GM12878 (cell line): ENCODE data around the gene DMPK. TPM values are rescaled to one million over a fixed set of nuclear protein-coding genes. Genes with fewer than 3 reads are reported as not detected.

Experiments used
- ATAC-seq: fragments of 200-7000 bp; cut with Tn5 transposase; 3 replicates; pipeline ENCODE4 v1.9.1; 2020; ENCODE audit warnings: mild to moderate bottlenecking, moderate library complexity
- BruUV-seq: library from RNA; stranded (reverse); fragments of 400-500 nt; replicated peaks from 2 replicates; lab custom pipeline; 2021; lab: Mats Ljungman, UMichigan
- CTCF ChIA-PET: fragments of 300-600 bp; sonication (Branson Sonifier 250); formaldehyde crosslinking; extraction: SDS; loops from one replicate; lab custom pipeline; 2021; ENCODE audit warnings: inconsistent platforms; lab: Yijun Ruan, JAX
- POLR2A ChIA-PET: fragments of 350-600 bp; formaldehyde crosslinking; extraction: SDS; loops from one replicate; lab custom pipeline; 2021; ENCODE audit warnings: inconsistent platforms; lab: Charles Lee
- RAD21 ChIA-PET: fragments of 300-600 bp; sonication (Branson Sonifier 250); formaldehyde crosslinking; loops from one replicate; lab custom pipeline; 2023; ENCODE audit warnings: antibody characterized with exemption; ENCODE audit not compliant: unreplicated experiment; lab: Charles Lee
- SMC1A ChIA-PET: fragments of 300-600 bp; sonication (Branson Sonifier 250); formaldehyde crosslinking; loops from one replicate; lab custom pipeline; 2023; ENCODE audit not compliant: unreplicated experiment, uncharacterized antibody; lab: Charles Lee
- DNase-seq: peaks from one replicate; pipeline ENCODE4 v3.0.0-alpha.2; 2011; ENCODE audit warnings: low read depth, low spot score
- FAIRE-seq: peaks from 3 replicates; lab custom pipeline; 2011; peaks lifted over from hg19 to GRCh38; lab: Jason Lieb, UNC
- H2AFZ ChIP-seq: 2 replicates; pipeline ENCODE4 v1.6.0; 2011; ENCODE audit warnings: low read depth, low read length, control low read depth; ENCODE audit not compliant: control insufficient read depth
- H3K27ac ChIP-seq: 2 replicates; pipeline ENCODE4 v1.5.1; 2011; ENCODE audit warnings: control low read depth; ENCODE audit not compliant: control insufficient read depth, insufficient read depth
- H3K27me3 ChIP-seq, 2 experiments: replicated peaks in 1 of 2; 2 replicates each; pipeline versions ENCODE4 v1.6.0 to v1.6.1; 2011; ENCODE audit warnings: low read length in 1 of 2; ENCODE audit not compliant: control insufficient read depth in 2 of 2, insufficient read depth in 2 of 2
- H3K36me3 ChIP-seq, 2 experiments: 2 replicates each; pipeline ENCODE4 v1.5.1; 2011; ENCODE audit warnings: low read length in 1 of 2; ENCODE audit not compliant: control insufficient read depth in 2 of 2, insufficient read depth in 2 of 2
- H3K4me1 ChIP-seq: 2 replicates; pipeline ENCODE4 v1.6.1; 2011; ENCODE audit warnings: mild to moderate bottlenecking, low read length, moderate library complexity, mixed read lengths; ENCODE audit not compliant: control insufficient read depth, insufficient read depth
- H3K4me2 ChIP-seq: 2 replicates; pipeline ENCODE4 v1.6.0; 2011; ENCODE audit warnings: control low read depth; ENCODE audit not compliant: control insufficient read depth, insufficient read depth
- H3K4me3 ChIP-seq: fragments of 200-600 bp; sonication (generic); 2 replicates; pipeline ENCODE4 v1.5.1; 2016
- H3K79me2 ChIP-seq: 2 replicates; pipeline ENCODE4 v1.6.0; 2011; ENCODE audit warnings: low read length; ENCODE audit not compliant: control insufficient read depth, insufficient read depth
- H3K9ac ChIP-seq: 2 replicates; pipeline ENCODE4 v1.8.0; 2011; ENCODE audit warnings: low read length, control low read depth, mixed read lengths; ENCODE audit not compliant: control insufficient read depth, insufficient read depth
- H3K9me3 ChIP-seq: replicated peaks from 3 replicates; pipeline ENCODE4 v1.5.1; 2011; ENCODE audit warnings: mild to moderate bottlenecking, low read length; ENCODE audit not compliant: control insufficient read depth, insufficient read depth
- H4K20me1 ChIP-seq: 2 replicates; pipeline ENCODE4 v1.6.0; 2011; ENCODE audit not compliant: control insufficient read depth, insufficient read depth
- BRCA1 ChIP-seq: IDR thresholded peaks from 2 replicates; pipeline ENCODE4 v1.6.1; 2011; ENCODE audit warnings: low read depth, low read length, improper control_type of control experiment
- CREB1 ChIP-seq: IDR thresholded peaks from 2 replicates; pipeline ENCODE4 v1.6.1; 2012; ENCODE audit warnings: low read depth, mild to moderate bottlenecking, inconsistent platforms
- ETV6 ChIP-seq, 2 experiments: fragments of 450-650 bp in 1 of 2; IDR thresholded peaks in 1 of 2; conservative IDR thresholded peaks in 1 of 2; 2 replicates each; pipeline ENCODE4 v1.6.1; 2014; ENCODE audit warnings: antibody characterized with exemption in 1 of 2, borderline replicate concordance in 1 of 2, low read depth in 1 of 2, mild to moderate bottlenecking in 1 of 2, moderate library complexity in 1 of 2
- FOS ChIP-seq: IDR thresholded peaks from 3 replicates; pipeline ENCODE4 v1.6.1; 2011; ENCODE audit warnings: borderline replicate concordance; ENCODE audit not compliant: insufficient read length; ENCODE audit errors: extremely low read depth
- FOXM1 ChIP-seq: IDR thresholded peaks from 2 replicates; pipeline ENCODE4 v1.6.1; 2012; ENCODE audit warnings: low read depth, mild to moderate bottlenecking, inconsistent platforms, low read length, moderate library complexity
- HCFC1 ChIP-seq: fragments of 150-350 bp; IDR thresholded peaks from 2 replicates; pipeline ENCODE4 v1.6.1; 2014; ENCODE audit warnings: low read length
- MTA2 ChIP-seq: fragments of 450-650 bp; IDR thresholded peaks from 2 replicates; pipeline ENCODE4 v1.6.1; 2016; ENCODE audit warnings: low read depth, mild to moderate bottlenecking, moderate library complexity
- MXI1 ChIP-seq: fragments of 150-350 bp; IDR thresholded peaks from 2 replicates; pipeline ENCODE4 v1.6.1; 2011; ENCODE audit warnings: low read depth, mild to moderate bottlenecking, inconsistent platforms, low read length, improper control_type of control experiment
- RCOR1 ChIP-seq: conservative IDR thresholded peaks from 2 replicates; pipeline ENCODE4 v1.6.1; 2012; ENCODE audit warnings: low read depth, low read length, improper control_type of control experiment
- RFX5 ChIP-seq: IDR thresholded peaks from 2 replicates; pipeline ENCODE4 v1.6.1; 2011; ENCODE audit warnings: low read depth, low read length, improper control_type of control experiment
- SUPT20H ChIP-seq: IDR thresholded peaks from 2 replicates; pipeline ENCODE4 v1.6.1; 2011; ENCODE audit warnings: low read depth, mild to moderate bottlenecking, low read length, moderate library complexity, borderline replicate concordance; ENCODE audit not compliant: control insufficient read depth
- USF1 ChIP-seq: IDR thresholded peaks from 2 replicates; pipeline ENCODE4 v1.6.1; 2011; ENCODE audit warnings: borderline replicate concordance, low read depth, mild to moderate bottlenecking, moderate library complexity, mixed read lengths, low read length; ENCODE audit not compliant: insufficient read depth; ENCODE audit errors: extremely low read length
- WRNIP1 ChIP-seq: IDR thresholded peaks from 2 replicates; pipeline ENCODE4 v1.6.1; 2011; ENCODE audit warnings: low read depth, low read length, improper control_type of control experiment, borderline replicate concordance
- ZBED1 ChIP-seq: IDR thresholded peaks from 2 replicates; pipeline ENCODE4 v1.6.1; 2016; ENCODE audit warnings: borderline replicate concordance
- ZBTB33 ChIP-seq: fragments of 450-650 bp; IDR thresholded peaks from 2 replicates; pipeline ENCODE4 v1.6.1; 2017; ENCODE audit warnings: mild to moderate bottlenecking
- ZZZ3 ChIP-seq: IDR thresholded peaks from 2 replicates; pipeline ENCODE4 v1.6.1; 2011; ENCODE audit warnings: low read depth; ENCODE audit not compliant: control insufficient read depth, insufficient read length
- WGBS: methylation state at CpG from one replicate; pipeline ENCODE4 v1.1.6; 2016; ENCODE audit warnings: low lambda C conversion rate; ENCODE audit not compliant: insufficient replicate concordance, insufficient coverage; ENCODE audit errors: missing lambda C conversion rate; 5-methylcytosine and 5-hydroxymethylcytosine counted together
- in situ Hi-C: fragments of 300-500 bp; cut with MboI; formaldehyde crosslinking; loops from 9 replicates; pipeline ENCODE4 v1.14.3; 2018; ENCODE audit warnings: mixed read lengths
- intact Hi-C: fragments of 100-400 bp; cut with micrococcal nuclease; formaldehyde crosslinking; loops from one replicate; pipeline ENCODE4 v1.14.2; 2022; ENCODE audit not compliant: unreplicated experiment
- polyA plus RNA-seq, 11 experiments: library from polyadenylated mRNA; depleted of rRNA in 4 of 11; unstranded in 6 of 11; stranded (reverse) in 5 of 11; fragments of >200 nt; fragmentation: Nextera tagmentation in 4 of 11; fragmentation: Illumina TruSeq in 1 of 11; extraction: Ambion mirVana in 4 of 11; extraction: Trizol in 1 of 11; gene quantifications; 1 replicate in 1 of 11; 2 replicates in 10 of 11; pipeline versions ENCODE4 v1.2.1 to v1.2.3, GENCODE V29; 2011 to 2016; ENCODE audit warnings: inconsistent platforms in 2 of 11, missing spikeins in 2 of 11, low read depth in 1 of 11
- total RNA-seq, 4 experiments: library from RNA; depleted of rRNA in 3 of 4; stranded (reverse); fragments of >200 nt in 3 of 4; fragmentation: Illumina TruSeq in 1 of 4; extraction: Trizol in 1 of 4; gene quantifications; 2 replicates each; pipeline versions ENCODE4 v1.2.1 to v1.2.3, GENCODE V29; 2013 to 2021

DMPK gene
- total and polyA plus RNA-seq, 10 of the 15 experiments (the other 5 are each of a cell fraction or from before 2014, with no cell fraction given) = 0.60 to 33.6 (median 5.2) TPM

GRCh38 chr19:45754323-45754722 is 28.0 kb downstream of the DMPK start:
- H3K79me2 ChIP-seq = no peaks in the 10 kb centered on the region
- no peak overlapping the region for H3K27ac ChIP-seq
- no peak overlapping the region for H3K4me2 ChIP-seq
- H3K9ac ChIP-seq = no peak overlapping the region
- ChIA-PET CTCF (interaction anchor here (1.4 to 2.9 kb wide), 4 partner anchors 8 to 45 kb away, joined by 5 to 12 read pairs (median 6); partner anchors contain the start of gene FBXO46), POLR2A (interaction anchor here (0.8 kb wide), 1 partner anchor 13 kb away, joined by 3 read pairs; no protein-coding TSS in a partner anchor), SMC1A (interaction anchor here (1.1 kb wide), 1 partner anchor 37 kb away, joined by 4 read pairs; no protein-coding TSS in a partner anchor), RAD21 (interaction anchor here (1.2 to 2.8 kb wide), 2 partner anchors 16 to 40 kb away, joined by 3 to 9 read pairs; partner anchors contain the start of gene SIX5)
- 78% methylated on average over 8 of the region's 8 CpGs for WGBS
- no peaks in the 10 kb centered on the region for H3K9me3 ChIP-seq
- intact Hi-C loops = no loop called here
- H2AFZ ChIP-seq = no peak overlapping the region
- no peak for FAIRE-seq
- no peaks in the 10 kb centered on the region for H4K20me1 ChIP-seq
- ATAC-seq = no peak
- H3K4me3 ChIP-seq = no peak overlapping the region
- TF ChIP-seq RCOR1 (no peak), ETV6 (conservative IDR thresholded peaks at IDR 0.05 in 1 of 2, IDR thresholded peaks at IDR 0.05 in 1 of 2; ENCODE audit: borderline replicate concordance in 1 of 2, low read depth in 1 of 2) (no peak), WRNIP1 (no peak), FOS (no peak), RFX5 (no peak), MXI1 (no peak), USF1 (no peak), SUPT20H (no peak), ZBTB33 (no peak), ZBED1 (no peak), HCFC1 (no peak), MTA2 (no peak), BRCA1 (no peak), ZZZ3 (no peak), CREB1 (no peak), FOXM1 (no peak)
- H3K4me1 ChIP-seq = no peaks in the 10 kb centered on the region
- no peak for DNase-seq
- no peaks in the 10 kb centered on the region for H3K36me3 ChIP-seq
- no TSS peak for BruUV-seq
- no peaks in the 10 kb centered on the region for H3K27me3 ChIP-seq
- in situ Hi-C loops = no loop called here
